ENCODE measurements around the gene AGAP1. TPM values are rescaled to one million over a fixed set of nuclear protein-coding genes. Genes with fewer than 3 reads are reported as not detected.

AGAP1 gene
- total RNA-seq, 1 donor from 2014 or later: 44.0 TPM

DNA sequence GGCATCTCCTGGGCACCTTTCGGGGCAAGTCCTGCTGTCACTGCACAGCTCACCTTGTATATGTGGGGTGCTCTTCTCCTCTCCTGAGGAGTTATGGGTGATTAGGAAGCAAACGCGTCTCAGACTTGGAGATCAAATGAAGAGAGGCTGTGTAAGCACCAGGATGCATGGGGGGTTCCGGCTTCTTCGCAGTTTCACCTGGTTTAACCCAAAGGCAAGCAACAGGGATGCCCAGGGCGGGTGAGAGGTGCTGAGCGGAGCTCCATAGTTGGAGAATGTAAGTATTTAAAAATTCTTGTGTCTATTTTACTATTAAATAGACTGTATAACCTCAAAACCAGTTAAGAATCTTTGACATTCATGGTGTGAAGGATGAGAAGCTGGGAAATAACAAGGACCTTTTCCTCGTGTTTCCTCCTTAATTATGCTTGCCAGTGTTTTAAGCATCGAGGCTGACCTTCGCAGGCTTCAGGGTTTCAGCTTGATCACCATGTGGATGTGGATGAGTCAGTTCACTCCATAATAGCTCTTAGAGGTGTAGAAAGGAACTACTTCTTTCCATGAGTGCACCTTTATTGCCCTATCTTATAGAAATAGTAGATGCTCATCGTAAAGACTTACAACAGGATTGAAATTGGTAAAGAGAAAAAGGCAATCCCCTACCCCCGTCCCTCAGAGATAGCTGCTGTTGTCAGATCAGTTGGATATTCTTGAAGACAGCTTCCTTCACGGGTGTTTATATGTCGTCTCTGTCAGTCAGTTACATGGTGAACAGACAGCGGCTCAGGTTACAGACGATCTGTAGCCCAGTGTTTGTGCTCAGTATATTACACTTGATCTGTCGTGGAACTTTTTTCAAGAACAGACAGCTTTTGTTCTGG, 201.1 kb downstream of the AGAP1 start:
- Mint-ChIP-seq H3K9me3 (peaks cover 5% of the 10 kb centered on the region), H3K27ac (peak overlapping the region; percentile 91), H3K4me1 (peaks cover 12% of the 10 kb centered on the region), H3K27me3 (ENCODE audit: low read depth) (no peaks in the 10 kb centered on the region), H3K36me3 (no peaks in the 10 kb centered on the region), H3K4me3 (no peak overlapping the region)
- TF ChIP-seq, protein P1, sequence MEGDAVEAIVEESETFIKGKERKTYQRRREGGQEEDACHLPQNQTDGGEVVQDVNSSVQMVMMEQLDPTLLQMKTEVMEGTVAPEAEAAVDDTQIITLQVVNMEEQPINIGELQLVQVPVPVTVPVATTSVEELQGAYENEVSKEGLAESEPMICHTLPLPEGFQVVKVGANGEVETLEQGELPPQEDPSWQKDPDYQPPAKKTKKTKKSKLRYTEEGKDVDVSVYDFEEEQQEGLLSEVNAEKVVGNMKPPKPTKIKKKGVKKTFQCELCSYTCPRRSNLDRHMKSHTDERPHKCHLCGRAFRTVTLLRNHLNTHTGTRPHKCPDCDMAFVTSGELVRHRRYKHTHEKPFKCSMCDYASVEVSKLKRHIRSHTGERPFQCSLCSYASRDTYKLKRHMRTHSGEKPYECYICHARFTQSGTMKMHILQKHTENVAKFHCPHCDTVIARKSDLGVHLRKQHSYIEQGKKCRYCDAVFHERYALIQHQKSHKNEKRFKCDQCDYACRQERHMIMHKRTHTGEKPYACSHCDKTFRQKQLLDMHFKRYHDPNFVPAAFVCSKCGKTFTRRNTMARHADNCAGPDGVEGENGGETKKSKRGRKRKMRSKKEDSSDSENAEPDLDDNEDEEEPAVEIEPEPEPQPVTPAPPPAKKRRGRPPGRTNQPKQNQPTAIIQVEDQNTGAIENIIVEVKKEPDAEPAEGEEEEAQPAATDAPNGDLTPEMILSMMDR (IDR thresholded peaks at IDR 0.05; ENCODE audit: unreplicated experiment): no peak
- DNase-seq (ENCODE audit: low spot score in 2 of 2, unreplicated experiment in 2 of 2): no peak

DNA sequence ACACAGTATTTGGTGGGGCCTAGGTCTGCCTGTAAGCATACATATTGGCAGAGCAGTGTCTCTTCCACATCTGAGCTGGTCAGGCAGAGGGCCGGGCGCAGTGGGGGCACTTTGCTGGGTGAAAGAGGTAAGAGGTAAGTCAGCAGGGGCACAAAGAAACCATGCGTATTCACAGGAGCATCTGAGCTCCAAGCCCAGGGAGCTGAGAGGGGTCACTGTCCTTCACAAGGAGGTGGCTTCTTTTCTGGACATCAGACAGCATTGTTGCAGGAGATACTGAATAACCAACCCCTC, 201.7 kb downstream of the AGAP1 start:
- H3K27ac Mint-ChIP-seq: peak overlapping the region; percentile 91
- H3K4me1 Mint-ChIP-seq: peaks cover 12% of the 10 kb centered on the region
- no peaks in the 10 kb centered on the region for H3K36me3 Mint-ChIP-seq

DNA sequence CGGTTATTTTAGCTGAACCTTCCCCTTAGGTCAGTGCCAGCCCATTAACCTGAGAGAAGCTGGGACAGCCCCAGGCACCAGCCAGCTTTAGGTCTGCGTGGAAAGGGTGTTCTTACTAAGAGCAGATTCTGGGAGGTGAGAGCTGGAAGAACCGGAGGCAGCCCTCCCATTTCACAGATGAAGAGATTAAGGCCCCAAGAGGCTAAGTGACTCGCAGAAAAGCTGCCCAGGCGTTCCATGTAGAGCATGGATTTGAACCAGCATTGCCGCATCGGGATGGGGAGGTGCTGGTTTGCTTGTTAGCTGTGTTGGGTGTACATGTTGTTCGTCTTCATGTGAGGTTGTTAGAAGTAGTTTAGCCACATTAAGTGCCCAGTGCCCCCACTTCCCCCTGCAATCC, 203.2 kb downstream of the AGAP1 start:
- DNase-seq (ENCODE audit: low spot score in 2 of 2, unreplicated experiment in 2 of 2): no peak
- Mint-ChIP-seq H3K36me3 (no peaks in the 10 kb centered on the region), H3K27me3 (ENCODE audit: low read depth) (no peaks in the 10 kb centered on the region), H3K9me3 (peaks cover 5% of the 10 kb centered on the region), H3K4me1 (peaks cover 15% of the 10 kb centered on the region), H3K27ac (no peak overlapping the region), H3K4me3 (no peak overlapping the region)
- TF ChIP-seq, protein P1 (IDR thresholded peaks at IDR 0.05; ENCODE audit: unreplicated experiment): no peak

More for the DNA sequence above, 201.7 kb downstream of the AGAP1 start:
- TF ChIP-seq, protein P1 (IDR thresholded peaks at IDR 0.05; ENCODE audit: unreplicated experiment): no peak
- DNase-seq (ENCODE audit: low spot score in 2 of 2, unreplicated experiment in 2 of 2): no peak
- no peaks in the 10 kb centered on the region for H3K27me3 Mint-ChIP-seq (ENCODE audit: low read depth)
- peaks cover 5% of the 10 kb centered on the region for H3K9me3 Mint-ChIP-seq
- no peak overlapping the region for H3K4me3 Mint-ChIP-seq

DNA sequence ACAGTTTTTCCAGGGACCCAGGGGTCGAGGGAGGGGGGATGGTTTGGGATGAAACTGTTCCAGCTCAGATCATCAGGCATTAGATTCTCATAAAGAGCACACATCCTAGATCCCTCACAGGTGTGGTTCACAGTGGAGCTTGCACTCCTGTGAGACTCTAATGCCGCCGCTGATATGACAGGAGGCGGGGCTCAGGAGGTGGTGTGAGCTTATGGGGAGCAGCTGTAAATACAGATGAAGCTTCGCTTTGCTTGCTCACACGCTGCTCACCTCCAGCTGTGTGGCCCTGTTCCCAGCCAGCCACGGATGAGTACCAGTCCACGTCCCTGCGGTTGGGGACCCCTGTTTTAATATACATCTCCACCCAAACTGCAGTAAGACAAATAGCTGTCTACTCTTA, 204.2 kb downstream of the AGAP1 start:
- no peak overlapping the region for H3K27ac Mint-ChIP-seq
- H3K27me3 Mint-ChIP-seq (ENCODE audit: low read depth): no peaks in the 10 kb centered on the region
- H3K9me3 Mint-ChIP-seq: peaks cover 5% of the 10 kb centered on the region
- H3K4me3 Mint-ChIP-seq: no peak overlapping the region
- H3K36me3 Mint-ChIP-seq: no peaks in the 10 kb centered on the region
- TF ChIP-seq, protein P1 (IDR thresholded peaks at IDR 0.05; ENCODE audit: unreplicated experiment): no peak
- DNase-seq (ENCODE audit: low spot score in 2 of 2, unreplicated experiment in 2 of 2): no peak
- H3K4me1 Mint-ChIP-seq: peaks cover 15% of the 10 kb centered on the region

DNA sequence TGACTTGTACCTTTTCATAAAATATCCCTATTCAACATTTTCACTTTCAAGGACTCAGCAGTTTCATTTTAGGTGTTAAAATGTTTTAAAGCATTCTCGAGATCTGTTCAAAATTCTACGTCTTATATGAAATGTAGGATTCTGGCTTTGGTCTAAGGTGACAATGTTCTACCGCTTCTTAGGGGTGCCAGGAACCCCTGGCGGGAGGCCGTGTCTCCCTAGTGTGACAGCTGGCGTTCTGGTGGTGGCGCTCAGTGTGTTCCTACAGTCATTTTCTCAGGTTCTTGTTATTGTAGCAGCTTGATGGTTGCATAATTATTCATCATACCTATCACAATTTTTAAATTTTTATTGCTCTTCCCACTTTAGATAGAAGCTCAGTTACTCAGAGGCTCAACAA, 204.6 kb downstream of the AGAP1 start:
- Mint-ChIP-seq H3K27ac (no peak overlapping the region), H3K4me1 (peaks cover 15% of the 10 kb centered on the region), H3K27me3 (ENCODE audit: low read depth) (no peaks in the 10 kb centered on the region), H3K9me3 (peaks cover 5% of the 10 kb centered on the region), H3K4me3 (no peak overlapping the region), H3K36me3 (no peaks in the 10 kb centered on the region)
- TF ChIP-seq, protein P1 (IDR thresholded peaks at IDR 0.05; ENCODE audit: unreplicated experiment): no peak
- no peak for DNase-seq (ENCODE audit: low spot score in 2 of 2, unreplicated experiment in 2 of 2)

Measured in mesothelial cell of epicardium (in vitro differentiated cells).